Measurements from ENCODE around the gene SAMD11.

- TF ChIP-seq CTCF (IDR thresholded peaks at IDR 0.05; ENCODE audit: low read depth, low read length, missing input control) (no peak), ATF3 (IDR thresholded peaks at IDR 0.05) (no peak), SP1 (IDR thresholded peaks at IDR 0.05) (no peak), GABPA (IDR thresholded peaks at IDR 0.05 in 1 of 2, conservative IDR thresholded peaks at IDR 0.05 in 1 of 2) (no peak), YY1 (IDR thresholded peaks at IDR 0.05) (no peak), HNF4G (IDR thresholded peaks at IDR 0.05) (no peak), REST (IDR thresholded peaks at IDR 0.05) (no peak), JUND (IDR thresholded peaks at IDR 0.05) (no peak), RAD21 (IDR thresholded peaks at IDR 0.05) (no peak), FOXA1 (IDR thresholded peaks at IDR 0.05) (no peak), MAX (IDR thresholded peaks at IDR 0.05) (no peak), ZBTB33 (IDR thresholded peaks at IDR 0.05) (no peak), EGR1 (IDR thresholded peaks at IDR 0.05; ENCODE audit: low read depth in 2 of 2) (no peak)
These were observed 9.3 kb downstream of the SAMD11 start for GRCh38 chr1:932776-933602.
